NCI-H1048 (cell line): ENCODE data around the gene NPR3.

Source experiments
- DNase-seq: peaks from one replicate; lab custom pipeline; 2025; lab: John Stamatoyannopoulos, UW

The NPR3 gene, protein sequence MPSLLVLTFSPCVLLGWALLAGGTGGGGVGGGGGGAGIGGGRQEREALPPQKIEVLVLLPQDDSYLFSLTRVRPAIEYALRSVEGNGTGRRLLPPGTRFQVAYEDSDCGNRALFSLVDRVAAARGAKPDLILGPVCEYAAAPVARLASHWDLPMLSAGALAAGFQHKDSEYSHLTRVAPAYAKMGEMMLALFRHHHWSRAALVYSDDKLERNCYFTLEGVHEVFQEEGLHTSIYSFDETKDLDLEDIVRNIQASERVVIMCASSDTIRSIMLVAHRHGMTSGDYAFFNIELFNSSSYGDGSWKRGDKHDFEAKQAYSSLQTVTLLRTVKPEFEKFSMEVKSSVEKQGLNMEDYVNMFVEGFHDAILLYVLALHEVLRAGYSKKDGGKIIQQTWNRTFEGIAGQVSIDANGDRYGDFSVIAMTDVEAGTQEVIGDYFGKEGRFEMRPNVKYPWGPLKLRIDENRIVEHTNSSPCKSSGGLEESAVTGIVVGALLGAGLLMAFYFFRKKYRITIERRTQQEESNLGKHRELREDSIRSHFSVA

DNA sequence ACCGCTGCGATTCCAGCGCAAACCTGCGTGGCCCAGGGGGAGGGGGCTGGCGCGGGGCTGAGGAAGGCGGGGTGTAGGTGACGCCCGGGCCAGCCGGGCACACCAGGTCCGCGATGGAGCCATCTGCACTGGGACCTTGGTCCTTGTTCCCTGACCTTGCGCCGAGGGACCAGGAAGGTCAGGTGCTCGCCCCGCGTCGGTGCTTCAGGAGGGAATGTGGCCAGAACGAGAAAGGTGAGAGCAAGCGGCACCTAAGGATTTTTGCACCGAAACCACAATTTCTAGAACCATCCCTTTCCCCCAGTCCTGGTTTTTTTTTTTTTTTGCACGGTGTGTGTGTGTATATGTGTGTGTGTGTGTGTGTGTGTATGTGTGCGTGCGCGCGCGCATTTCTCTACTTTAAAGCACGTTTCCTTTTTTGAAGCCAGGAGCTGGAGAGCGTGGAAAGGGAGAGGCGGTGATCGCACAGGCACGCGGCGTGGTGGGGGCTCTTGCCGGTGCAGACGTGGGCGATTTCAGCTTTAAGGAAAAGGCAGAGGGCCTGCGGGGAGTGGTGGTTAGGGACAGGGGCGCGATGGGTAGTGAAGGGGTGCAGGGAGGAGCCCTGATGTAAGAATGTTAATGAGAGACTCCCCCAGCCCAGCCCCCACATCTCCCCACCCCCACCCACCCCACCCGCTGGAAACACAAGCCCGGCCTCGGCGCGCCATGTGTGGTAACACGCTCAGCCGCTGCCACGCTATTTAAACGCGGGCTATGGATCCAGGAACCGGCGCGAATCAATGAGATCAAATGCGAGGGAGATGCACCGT lies at the start of gene NPR3:
Gene NPR3, plus strand, starts transcription at position 772 of the 812 bp plus-strand sequence. CDS start 456 bp downstream, outside the sequence.
- peak; percentile 11 for DNase-seq

GRCh38 chr5:32664523-32664922 lies 46.6 kb upstream of the NPR3 start:
- DNase-seq = no peak

GRCh38 chr5:32668552-32668951 lies 42.6 kb upstream of the NPR3 start:
- no peak for DNase-seq

- DNase-seq = no peak
Measured at GRCh38 chr5:32673272-32673671, 37.8 kb upstream of the NPR3 start.

DNA sequence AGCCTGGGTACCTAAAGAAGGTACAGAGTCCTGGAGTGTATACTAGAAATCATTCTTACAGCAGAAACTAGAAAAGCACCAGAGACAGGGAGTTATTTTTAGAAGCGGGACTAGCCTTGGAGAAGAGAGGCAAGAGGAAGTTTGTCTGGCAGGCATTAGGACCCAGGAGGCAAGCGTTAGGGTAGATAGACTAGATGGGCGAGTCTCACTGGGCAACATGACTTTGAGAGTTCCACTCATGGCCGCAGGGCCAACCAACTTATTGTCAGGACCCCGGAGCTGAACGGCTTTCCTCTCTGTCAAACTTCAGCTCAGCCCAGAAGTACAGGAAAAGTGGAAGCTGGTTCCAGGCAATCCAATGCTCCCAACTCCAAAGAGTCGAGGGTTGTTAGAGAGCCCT lies 34.1 kb upstream of the NPR3 start:
- no peak for DNase-seq

DNA sequence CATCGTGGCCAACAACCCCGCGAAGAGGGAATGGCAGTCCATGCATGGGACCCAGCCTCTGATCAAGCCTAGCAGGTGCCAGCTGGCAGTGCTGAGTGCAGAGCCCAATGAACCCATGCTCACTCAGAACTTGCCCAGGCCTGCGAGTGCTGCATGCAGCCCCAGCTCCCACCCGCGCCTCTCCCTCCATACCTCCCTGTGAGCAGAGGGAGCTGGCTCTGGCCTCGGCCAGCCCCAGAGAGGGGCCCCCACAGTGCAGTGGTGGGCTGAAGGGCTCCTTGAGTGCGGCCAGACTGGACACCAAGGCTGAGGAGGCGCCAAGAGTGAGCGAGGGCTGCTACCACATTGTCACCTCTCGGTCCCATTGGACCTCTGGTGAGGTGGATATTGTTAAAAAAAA lies 32.6 kb upstream of the NPR3 start:
- DNase-seq = no peak

DNA sequence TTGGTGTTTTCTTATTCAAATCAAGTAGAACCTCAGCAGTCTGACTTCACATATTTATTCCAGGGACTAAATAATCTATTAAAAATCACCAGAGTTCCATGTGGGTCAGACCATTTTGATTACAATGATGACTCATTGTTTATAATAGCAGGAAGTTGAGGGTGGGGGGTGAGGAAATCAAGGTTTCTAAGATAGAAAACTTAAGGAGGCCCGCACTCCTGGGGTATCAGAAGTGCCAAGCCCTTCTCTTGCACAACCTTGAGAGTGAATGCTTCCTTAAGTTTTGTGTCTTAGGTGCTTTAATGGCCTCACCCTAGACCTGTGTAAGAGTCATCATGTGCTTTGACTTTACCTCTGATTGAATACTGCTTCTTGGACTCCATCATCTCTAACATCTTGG lies 31.9 kb upstream of the NPR3 start:
- DNase-seq = no peak

DNA sequence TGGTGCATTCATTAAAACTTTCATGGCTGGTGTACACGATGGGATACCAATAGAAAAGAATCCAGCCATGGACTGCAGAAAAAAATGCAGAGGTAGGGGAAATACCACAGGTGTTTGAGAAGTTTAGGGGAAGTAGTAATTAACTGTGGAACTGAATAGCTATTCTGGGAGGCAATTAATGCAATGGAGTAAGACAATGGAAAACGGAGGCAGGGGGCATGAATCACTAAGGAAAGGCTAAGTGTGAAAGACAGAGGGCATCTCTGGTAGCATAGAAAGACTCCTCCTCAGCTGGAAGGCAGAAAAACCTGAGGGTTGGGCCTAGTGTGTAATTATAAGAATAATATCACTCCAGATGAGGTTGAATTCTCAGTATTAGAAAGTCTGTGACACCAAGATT lies 30.9 kb upstream of the NPR3 start:
- no peak for DNase-seq

DNA sequence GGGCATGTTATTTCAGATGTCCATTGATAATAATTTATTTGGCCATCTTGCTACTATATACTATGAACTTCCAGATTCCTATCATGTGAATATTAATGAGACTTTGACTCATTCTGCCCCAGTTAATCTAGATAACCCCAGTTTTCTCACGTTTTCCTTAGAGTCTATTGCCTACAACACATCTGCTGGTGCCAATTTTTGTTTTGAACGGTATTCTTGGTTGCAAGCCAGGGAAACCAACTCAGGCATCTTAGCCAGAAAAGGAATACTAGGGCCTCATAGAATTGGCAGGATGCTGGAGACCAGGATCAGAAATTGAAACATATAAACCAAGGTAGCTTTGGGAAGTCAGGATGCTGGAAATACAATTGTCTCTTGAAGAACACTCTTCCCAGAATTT lies 28.0 kb upstream of the NPR3 start:
- DNase-seq = no peak

- no peak for DNase-seq
Measured at GRCh38 chr5:32684260-32684659, 26.9 kb upstream of the NPR3 start.

DNA sequence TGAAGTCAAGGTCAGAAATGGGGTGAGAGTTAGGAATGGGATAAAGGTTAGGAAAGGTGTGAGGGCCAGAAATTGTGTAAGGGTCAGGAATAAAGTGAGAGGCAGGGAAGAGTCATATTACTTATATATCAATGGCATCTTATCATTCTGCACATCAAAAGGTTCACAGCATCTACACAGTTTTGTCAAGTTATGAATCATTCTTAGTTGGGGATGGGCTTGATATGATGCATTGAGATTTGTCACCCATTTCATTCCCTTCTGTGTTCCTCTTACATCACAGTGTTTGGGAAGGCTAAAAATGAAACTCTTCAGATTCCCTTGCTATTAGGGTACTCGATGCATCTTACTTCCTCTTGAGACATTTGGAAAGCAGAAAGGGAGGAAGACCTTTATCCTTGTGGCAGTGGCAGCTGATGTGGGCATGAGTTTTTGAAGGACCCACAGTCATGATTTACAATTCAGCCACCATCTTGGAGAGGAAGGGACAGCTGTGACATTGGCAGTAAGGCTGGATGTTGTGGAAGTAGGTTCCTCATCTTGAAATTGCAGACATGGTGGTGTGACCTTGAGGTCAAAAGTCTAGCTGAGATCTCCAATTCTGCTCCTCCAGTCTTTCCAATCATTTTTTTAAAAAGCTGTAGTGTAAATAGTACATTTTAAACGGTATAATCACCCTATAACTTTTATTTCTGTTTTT lies 24.2 kb upstream of the NPR3 start:
- no peak for DNase-seq

- peak; percentile 38 for DNase-seq
Measured at GRCh38 chr5:32687499-32687831, 23.7 kb upstream of the NPR3 start.

GRCh38 chr5:32690153-32690552 lies 21.0 kb upstream of the NPR3 start:
- no peak for DNase-seq

- DNase-seq = no peak
Measured at GRCh38 chr5:32690666-32691065, 20.5 kb upstream of the NPR3 start.

DNA sequence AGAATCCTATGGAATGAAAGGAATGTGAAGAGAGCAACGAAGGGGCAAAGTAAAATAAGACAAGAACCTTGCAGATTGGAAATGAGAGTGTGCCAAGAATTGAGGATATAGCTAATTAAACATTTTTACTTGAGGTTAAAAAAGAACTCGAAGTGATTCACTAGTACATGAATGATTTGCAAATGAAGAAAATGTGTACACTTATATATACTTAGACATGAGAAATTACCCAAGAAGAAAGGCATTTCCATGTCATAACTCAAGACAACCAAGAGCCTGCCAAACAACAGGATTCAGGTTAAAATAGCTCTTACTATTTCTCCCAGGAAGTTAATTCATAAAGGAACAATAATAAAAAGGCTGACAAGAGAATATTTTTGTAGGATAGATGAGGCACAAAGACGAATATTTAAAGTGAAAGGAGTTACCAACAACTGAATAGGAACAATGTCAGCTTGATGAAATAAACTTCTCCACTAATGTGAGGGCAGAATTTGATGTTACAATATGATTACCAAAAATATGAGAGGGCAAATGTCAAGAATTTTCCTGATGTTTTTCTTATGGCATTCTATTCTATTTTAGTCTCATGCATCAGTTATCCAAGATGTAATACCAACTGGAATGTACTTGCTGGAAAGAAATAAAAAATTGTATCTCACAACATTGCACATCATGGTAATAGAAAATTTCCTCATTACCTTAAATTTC lies 18.9 kb upstream of the NPR3 start:
- no peak for DNase-seq

GRCh38 chr5:32703957-32704356 lies 7.2 kb upstream of the NPR3 start:
- DNase-seq = no peak

DNA sequence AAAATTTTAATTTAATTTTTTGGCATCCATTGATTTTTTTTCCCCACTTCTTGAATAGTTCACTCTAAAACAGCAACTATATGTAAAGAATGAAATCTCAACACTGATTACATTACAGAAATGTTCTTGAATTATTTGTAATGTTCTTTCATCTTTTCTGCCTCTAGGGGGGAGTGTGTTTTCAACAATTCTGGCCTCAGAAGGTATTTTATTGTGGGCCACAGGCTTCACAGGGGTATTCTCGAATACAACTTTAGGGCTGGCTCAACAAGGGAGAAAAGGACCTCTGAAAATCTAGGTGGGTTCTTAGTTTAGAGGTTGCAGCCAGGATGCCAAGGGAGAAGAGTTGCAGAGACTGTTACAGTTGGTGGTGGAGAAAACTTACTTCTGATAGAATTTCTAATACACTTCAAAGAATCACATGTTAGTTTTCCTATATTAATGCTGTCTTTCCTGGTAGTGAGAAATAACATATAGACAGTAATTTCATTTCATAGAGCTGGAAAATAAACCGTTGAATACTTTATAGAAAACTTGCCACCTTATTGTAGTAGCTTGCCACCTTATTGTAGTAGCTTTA lies 3.6 kb upstream of the NPR3 start:
- DNase-seq = no peak

GRCh38 chr5:32708949-32709348 lies 2.2 kb upstream of the NPR3 start:
- DNase-seq = no peak

DNA sequence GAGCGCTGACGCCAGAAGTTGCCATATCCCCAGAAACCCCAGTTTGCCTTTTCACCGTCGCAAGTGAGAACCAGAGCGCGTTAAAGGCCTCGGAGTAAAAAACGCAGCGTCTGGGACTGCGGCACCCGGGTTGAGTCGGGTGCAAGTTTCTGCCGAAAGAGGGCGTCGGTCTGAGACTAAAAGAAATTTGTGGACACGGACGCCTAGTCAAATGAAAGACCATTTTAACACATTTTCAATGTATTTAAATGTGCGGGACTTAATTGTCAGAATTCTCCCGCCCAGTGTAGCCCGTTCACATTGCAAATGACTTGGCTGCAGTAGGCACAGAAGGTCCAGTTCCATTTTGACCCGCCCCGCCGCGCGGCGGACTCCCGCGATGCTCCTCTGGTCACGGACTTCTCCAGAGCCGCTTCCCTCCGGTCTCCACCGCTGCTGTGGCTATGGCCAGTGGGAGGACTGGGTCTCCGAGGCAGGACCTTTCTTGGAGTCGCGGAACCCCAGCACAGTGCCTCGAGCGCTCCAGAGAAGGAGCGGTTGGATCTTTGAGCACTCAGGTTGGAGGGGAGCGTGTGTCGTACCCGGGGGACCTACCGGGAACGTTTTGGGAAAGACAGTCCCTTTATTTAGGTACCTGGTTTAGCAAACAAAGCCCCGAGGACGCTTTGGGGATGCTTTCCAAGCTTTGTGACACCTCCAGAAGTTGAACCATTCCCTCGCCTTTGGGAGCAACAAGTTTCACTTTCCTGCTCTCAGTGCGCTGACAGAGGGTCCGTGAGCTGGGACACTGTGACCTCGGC lies 1.2 kb upstream of the NPR3 start:
- peak; percentile 55 for DNase-seq

- no peak for DNase-seq
Measured at GRCh38 chr5:32711362-32711680, 200 bp downstream of the NPR3 start.
